ENCODE measurements around the gene CLDN1. TPM values are rescaled to one million over a fixed set of nuclear protein-coding genes. Genes with fewer than 3 reads are reported as not detected.

Gene CLDN1
- total and polyA plus RNA-seq, 2 of the 13 experiments (the other 11 are each of a cell fraction or from before 2014, with no cell fraction given): 42.7 to 51.6 TPM

GRCh38 chr3:190281308-190282051, 40.8 kb downstream of the CLDN1 start (continued):
- TF ChIP-seq ZNF280B (CRISPR knock-in tag; IDR thresholded peaks at IDR 0.05; ENCODE audit: borderline replicate concordance): no peak
- TF ChIP-seq ZNF44 (CRISPR knock-in tag; IDR thresholded peaks at IDR 0.05): 0 out of 2 replicates have a peak, but pooled peaks have one; percentile 44
- TF ChIP-seq ZNF121 (CRISPR knock-in tag; IDR thresholded peaks at IDR 0.05): no peak
- TF ChIP-seq FOXM1 (CRISPR knock-in tag; IDR thresholded peaks at IDR 0.05): no peak
- TF ChIP-seq ZMYM4 (CRISPR knock-in tag; IDR thresholded peaks at IDR 0.05): peak; percentile 74; the same call in 1 of the 2 replicates
- no peak for TF ChIP-seq MYPOP (CRISPR knock-in tag; IDR thresholded peaks at IDR 0.05)
- TF ChIP-seq HHEX (CRISPR knock-in tag; IDR thresholded peaks at IDR 0.05): no peak
- no peak for TF ChIP-seq SRY (CRISPR knock-in tag; IDR thresholded peaks at IDR 0.05)
- TF ChIP-seq ZNF678 (CRISPR knock-in tag; IDR thresholded peaks at IDR 0.05): no peak
- TF ChIP-seq CEBPB (IDR thresholded peaks at IDR 0.05; ENCODE audit: borderline replicate concordance, low read depth, low read length): peak; percentile 98
- peak; percentile 46; the same call in 1 of the 2 replicates for TF ChIP-seq HDAC1 (CRISPR knock-in tag; IDR thresholded peaks at IDR 0.05)
- no peak for TF ChIP-seq CSRNP1 (CRISPR knock-in tag; IDR thresholded peaks at IDR 0.05)
- TF ChIP-seq SIX1 (CRISPR knock-in tag; IDR thresholded peaks at IDR 0.05; ENCODE audit: borderline replicate concordance): peak; percentile 45; the same call in 1 of the 2 replicates
- peak; percentile 45; the same call in 1 of the 2 replicates for TF ChIP-seq THRA (CRISPR knock-in tag; IDR thresholded peaks at IDR 0.05; ENCODE audit: borderline replicate concordance)
- no peak for TF ChIP-seq ATF6 (CRISPR knock-in tag; conservative IDR thresholded peaks at IDR 0.05)
- TF ChIP-seq SOX13 (IDR thresholded peaks at IDR 0.05): no peak
- peak in 1 of 2 experiments; percentile 76; a peak in 2 of 4 replicates for TF ChIP-seq SOX13 (CRISPR knock-in tag; conservative IDR thresholded peaks at IDR 0.05 in 1 of 2, IDR thresholded peaks at IDR 0.05 in 1 of 2)
- peak; percentile 88; the same call in 1 of the 2 replicates for TF ChIP-seq HMG20A (CRISPR knock-in tag; IDR thresholded peaks at IDR 0.05; ENCODE audit: borderline replicate concordance)
- TF ChIP-seq NRL (CRISPR knock-in tag; IDR thresholded peaks at IDR 0.05; ENCODE audit: borderline replicate concordance): no peak
- TF ChIP-seq SIX4 (CRISPR knock-in tag; IDR thresholded peaks at IDR 0.05): no peak
- TF ChIP-seq ZNF761 (CRISPR knock-in tag; conservative IDR thresholded peaks at IDR 0.05): no peak
- no peak for TF ChIP-seq PCBP2 (optimal IDR thresholded peaks at IDR 0.05; ENCODE audit: low read depth, low read length, poor library complexity, severe bottlenecking)
